Measurements from ENCODE around the gene SOCS3.

GRCh38 chr17:78395155-78395554 lies 35.3 kb upstream of the SOCS3 start:
- TF ChIP-seq SUZ12 (IDR thresholded peaks at IDR 0.05) (no peak), FOXA1 (IDR thresholded peaks at IDR 0.05) (no peak), FOXM1 (IDR thresholded peaks at IDR 0.05; ENCODE audit: borderline replicate concordance) (no peak), NFRKB (IDR thresholded peaks at IDR 0.05) (no peak)
